Gastrocnemius medialis (tissue), 4 donors: ENCODE results near the gene GRK6. TPM values are rescaled to one million over a fixed set of nuclear protein-coding genes. Genes with fewer than 3 reads are reported as not detected.

Source experiments
- ATAC-seq, 2 donors: fragments of 150-250 bp; one replicate each; pipeline ENCODE4 v1.9.1; 2016
- DNase-seq, 2 donors: peaks; one replicate each; pipeline ENCODE4 v3.0.0-alpha.2; 2019
- H3K27ac ChIP-seq, 4 donors: fragments of 200-600 bp; sonication (generic); 1 replicate in 1 of 4; 2 replicates in 3 of 4; pipeline ENCODE4 v1.5.1; 2016 to 2018; ENCODE audit warnings: mild to moderate bottlenecking in 2 of 4, moderate library complexity in 1 of 4
- H3K27me3 ChIP-seq, 3 donors: fragments of 200-600 bp; sonication (generic) in 2 of 3; 1 replicate in 1 of 3; 2 replicates in 2 of 3; pipeline versions ENCODE4 v1.5.1 to v1.6.0; 2016 to 2019; ENCODE audit warnings: mild to moderate bottlenecking in 1 of 3, moderate library complexity in 1 of 3
- H3K36me3 ChIP-seq, 2 donors: fragments of 200-600 bp; sonication (generic) in 1 of 2; one replicate each; pipeline ENCODE4 v1.5.1; 2017 to 2018
- H3K4me1 ChIP-seq, 2 donors: fragments of 200-600 bp; sonication (generic) in 1 of 2; one replicate each; pipeline ENCODE4 v1.5.1; 2016 to 2017; ENCODE audit warnings: mild to moderate bottlenecking in 2 of 2
- H3K4me3 ChIP-seq, 4 donors: fragments of 200-600 bp; sonication (generic) in 3 of 4; 1 replicate in 1 of 4; 2 replicates in 3 of 4; pipeline ENCODE4 v1.5.1; 2016 to 2019; ENCODE audit warnings: mild to moderate bottlenecking in 2 of 4
- H3K9me3 ChIP-seq, 3 donors: fragments of 200-600 bp; sonication (generic) in 2 of 3; 1 replicate in 1 of 3; 2 replicates in 2 of 3; pipeline ENCODE4 v1.5.1; 2016 to 2019
- POLR2A ChIP-seq, 2 donors: fragments of 450-650 bp; IDR thresholded peaks; one replicate each; pipeline ENCODE4 v1.6.1; 2017; ENCODE audit warnings: antibody characterized with exemption in 2 of 2, mild to moderate bottlenecking in 2 of 2, moderate library complexity in 2 of 2
- in situ Hi-C, 4 donors: fragments of 200-750 bp; cut with MboI; loops; one replicate each; pipeline versions ENCODE4 v1.15.0 to v1.8.0; 2017; ENCODE audit warnings: low sequenced_read_pairs in 4 of 4
- intact Hi-C: fragments of 100-400 bp; cut with DNase I; formaldehyde crosslinking; loops from one replicate; pipeline ENCODE4 v1.15.1; 2023; ENCODE audit warnings: low total_unique reads
- total RNA-seq, 4 donors: library from RNA; depleted of rRNA; stranded (reverse); fragments of >200 nt; gene quantifications; one replicate each; pipeline versions ENCODE4 v1.1.0 to v1.2.3, GENCODE V29; 2016
- TF ChIP-seq, protein P1 (sequence below), 5 experiments: fragments of 450-650 bp in 3 of 5; fragments of 200-600 bp in 2 of 5; sonication (generic) in 2 of 5; IDR thresholded peaks in 4 of 5; conservative IDR thresholded peaks in 1 of 5; 1 replicate in 4 of 5; 2 replicates in 1 of 5; pipeline ENCODE4 v1.5.1; 2016 to 2019; ENCODE audit warnings: antibody characterized with exemption in 5 of 5, mild to moderate bottlenecking in 3 of 5, moderate library complexity in 3 of 5

Gene GRK6
- total RNA-seq, 4 donors from 2014 or later, result 12.7 to 40.5 (median 32.2) TPM

DNA sequence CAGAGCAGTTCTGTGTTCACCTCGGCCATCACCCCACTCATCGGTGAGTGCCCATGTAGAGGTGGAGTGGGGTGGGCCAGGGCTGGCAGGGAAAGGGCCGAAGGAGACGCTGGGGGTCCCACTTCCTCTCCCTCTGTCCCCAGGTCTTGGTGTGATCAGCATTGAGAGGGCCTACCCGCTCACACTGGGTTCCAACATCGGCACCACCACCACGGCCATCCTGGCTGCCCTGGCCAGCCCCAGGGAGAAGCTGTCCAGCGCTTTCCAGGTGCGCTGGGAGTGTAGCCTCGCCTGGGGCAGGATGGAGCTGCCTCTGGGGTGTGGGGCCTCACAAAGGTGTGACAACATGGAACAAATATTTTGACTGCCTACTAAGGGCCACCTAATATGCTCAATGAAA lies 29.7 kb upstream of the GRK6 start:
- Histone ChIP-seq H3K4me3 (no peak overlapping the region), H3K36me3 (no peaks in the 10 kb centered on the region), H3K27ac (no peak overlapping the region), H3K9me3 (no peaks in the 10 kb centered on the region), H3K4me1 (peaks cover 3 to 8% of the 10 kb centered on the region in 2 donors), H3K27me3 (peaks cover 34 to 39% (median 39%) of the 10 kb centered on the region in 3 donors)
- no peak for TF ChIP-seq POLR2A (IDR thresholded peaks at IDR 0.05)
- TF ChIP-seq, protein P1, sequence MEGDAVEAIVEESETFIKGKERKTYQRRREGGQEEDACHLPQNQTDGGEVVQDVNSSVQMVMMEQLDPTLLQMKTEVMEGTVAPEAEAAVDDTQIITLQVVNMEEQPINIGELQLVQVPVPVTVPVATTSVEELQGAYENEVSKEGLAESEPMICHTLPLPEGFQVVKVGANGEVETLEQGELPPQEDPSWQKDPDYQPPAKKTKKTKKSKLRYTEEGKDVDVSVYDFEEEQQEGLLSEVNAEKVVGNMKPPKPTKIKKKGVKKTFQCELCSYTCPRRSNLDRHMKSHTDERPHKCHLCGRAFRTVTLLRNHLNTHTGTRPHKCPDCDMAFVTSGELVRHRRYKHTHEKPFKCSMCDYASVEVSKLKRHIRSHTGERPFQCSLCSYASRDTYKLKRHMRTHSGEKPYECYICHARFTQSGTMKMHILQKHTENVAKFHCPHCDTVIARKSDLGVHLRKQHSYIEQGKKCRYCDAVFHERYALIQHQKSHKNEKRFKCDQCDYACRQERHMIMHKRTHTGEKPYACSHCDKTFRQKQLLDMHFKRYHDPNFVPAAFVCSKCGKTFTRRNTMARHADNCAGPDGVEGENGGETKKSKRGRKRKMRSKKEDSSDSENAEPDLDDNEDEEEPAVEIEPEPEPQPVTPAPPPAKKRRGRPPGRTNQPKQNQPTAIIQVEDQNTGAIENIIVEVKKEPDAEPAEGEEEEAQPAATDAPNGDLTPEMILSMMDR (IDR thresholded peaks at IDR 0.05 in 4 of 5, conservative IDR thresholded peaks at IDR 0.05 in 1 of 5), result no peak
- intact Hi-C loops (no loop called here), in situ Hi-C loops (loop anchor here in 2 of 4 donors (10.0 to 25.0 kb wide), 2 partner anchors 48 to 115 kb away; partner anchors contain the start of genes DDX41 (in 1 of the 2), DOK3 (in 1 of the 2) and PRR7 (in 1 of the 2))
- DNase-seq (no peak), ATAC-seq (no peak)

DNA sequence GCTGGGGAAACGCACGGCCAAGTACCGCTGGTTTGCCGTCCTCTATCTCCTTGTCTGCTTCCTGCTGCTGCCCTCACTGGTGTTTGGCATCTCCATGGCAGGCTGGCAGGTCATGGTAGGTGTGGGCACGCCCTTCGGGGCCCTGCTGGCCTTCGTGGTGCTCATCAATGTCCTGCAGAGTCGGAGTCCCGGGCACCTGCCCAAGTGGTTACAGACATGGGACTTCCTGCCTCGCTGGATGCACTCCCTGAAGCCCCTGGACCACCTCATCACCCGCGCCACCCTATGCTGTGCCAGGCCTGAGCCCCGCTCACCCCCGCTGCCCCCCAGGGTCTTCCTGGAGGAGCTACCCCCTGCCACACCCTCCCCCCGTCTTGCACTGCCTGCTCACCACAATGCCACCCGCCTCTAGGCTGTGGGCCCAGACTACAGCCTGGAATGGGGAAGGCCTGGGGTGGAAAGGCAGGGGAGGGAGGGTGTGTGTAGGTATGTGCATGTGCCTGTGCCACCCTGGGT lies 28.5 kb upstream of the GRK6 start:
- TF ChIP-seq POLR2A (IDR thresholded peaks at IDR 0.05), result no peak
- TF ChIP-seq, protein P1 (IDR thresholded peaks at IDR 0.05 in 4 of 5, conservative IDR thresholded peaks at IDR 0.05 in 1 of 5), result no peak
- DNase-seq, result no peak
- H3K27me3 ChIP-seq, result peaks cover 46 to 50% (median 50%) of the 10 kb centered on the region in 3 donors
- in situ Hi-C loops, result loop anchor here in 2 of 4 donors (10.0 to 25.0 kb wide), 2 partner anchors 47 to 114 kb away; partner anchors contain the start of genes DDX41 (in 1 of the 2), DOK3 (in 1 of the 2) and PRR7 (in 1 of the 2)
- no peaks in the 10 kb centered on the region for H3K36me3 ChIP-seq
- no peak overlapping the region for H3K27ac ChIP-seq
- H3K9me3 ChIP-seq, result no peaks in the 10 kb centered on the region
- peaks cover 10 to 12% of the 10 kb centered on the region in 2 donors for H3K4me1 ChIP-seq
- intact Hi-C loops, result no loop called here
- ATAC-seq, result no peak
- H3K4me3 ChIP-seq, result no peak overlapping the region

DNA sequence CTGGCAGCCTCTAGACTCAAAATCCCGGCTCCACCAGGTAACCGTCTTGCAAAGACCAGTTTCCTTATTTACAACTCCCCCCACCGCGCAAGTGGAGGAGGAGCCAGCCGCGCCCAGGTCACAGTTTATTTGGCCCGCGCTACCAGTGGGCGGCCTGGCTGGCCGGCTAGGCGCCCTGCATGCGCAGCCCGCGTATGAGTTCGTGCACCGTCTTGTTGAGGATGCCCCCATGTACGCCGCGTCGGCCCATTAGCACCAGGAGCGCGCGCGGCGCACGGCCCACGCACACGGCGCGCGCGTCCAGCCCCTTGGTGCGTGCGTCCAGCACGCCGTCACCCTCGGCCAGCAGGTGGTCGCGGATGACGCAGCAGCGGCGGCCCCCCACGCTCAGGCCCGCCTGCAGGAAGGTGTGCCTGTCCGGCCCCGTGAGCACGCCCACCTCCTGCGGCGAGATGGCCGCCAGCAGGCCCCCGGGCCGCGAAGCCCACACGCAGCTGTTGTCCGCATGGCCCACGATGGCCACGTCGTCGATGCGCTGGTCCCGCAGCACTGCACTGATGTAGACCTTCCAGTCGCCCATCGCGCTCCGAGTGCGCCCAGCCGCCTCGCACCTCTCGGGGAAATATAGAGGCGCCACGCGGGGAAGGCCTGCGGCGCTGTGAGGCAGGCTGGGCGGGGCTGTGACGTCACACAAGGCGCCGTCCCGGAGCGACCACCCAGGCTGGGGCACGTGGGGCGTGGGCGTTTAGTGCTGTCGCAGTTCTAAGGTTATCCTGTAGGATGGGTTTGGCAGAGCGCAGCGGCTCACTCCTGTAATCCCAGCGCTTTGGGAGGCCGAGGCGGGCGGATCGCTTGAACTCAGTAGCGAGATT lies 26.2 kb upstream of the GRK6 start, which contains the start of gene PFN3:
Gene PFN3 (minus strand): TSS at position 665 of the 872 bp plus-strand sequence. CDS start 85 bp downstream, at position 580.
- intact Hi-C loops, result no loop called here

DNA sequence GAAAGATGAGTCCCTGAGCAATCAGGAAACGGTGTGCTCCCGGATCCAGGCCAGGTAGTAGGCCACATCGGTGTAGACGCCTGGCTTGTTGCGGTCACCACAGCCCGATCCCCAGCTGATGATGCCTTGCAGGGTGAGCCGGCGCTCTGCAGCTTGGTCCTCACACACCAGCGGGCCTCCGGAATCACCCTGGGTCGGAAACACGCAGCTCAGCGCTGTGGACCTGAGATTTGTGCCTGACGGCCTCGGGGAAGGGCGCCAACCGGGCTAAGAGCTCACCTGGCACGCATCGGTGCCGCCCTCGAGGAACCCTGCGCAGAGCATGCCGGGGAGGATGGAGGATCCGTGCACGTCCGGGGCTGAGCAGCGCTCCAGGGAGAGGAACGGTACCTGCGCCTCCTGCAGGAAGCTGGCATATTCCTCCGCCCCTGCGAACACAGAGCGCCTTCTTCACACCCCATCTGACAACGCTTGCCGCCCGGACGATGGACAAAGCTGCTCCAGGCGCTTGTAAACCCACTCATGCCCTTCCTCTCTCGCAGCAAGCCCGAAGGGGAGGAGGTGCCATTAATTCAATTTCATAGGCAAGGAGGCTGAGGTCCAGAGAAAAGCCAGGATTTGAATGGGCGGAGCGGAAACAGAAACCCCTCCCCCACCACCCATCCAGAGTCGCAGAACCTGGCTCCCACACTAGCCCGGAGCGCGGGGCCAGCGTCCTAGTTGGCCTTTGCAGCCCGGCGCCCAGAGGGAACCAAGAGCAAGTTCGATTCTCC lies 24.0 kb upstream of the GRK6 start:
- TF ChIP-seq, protein P1 (IDR thresholded peaks at IDR 0.05 in 4 of 5, conservative IDR thresholded peaks at IDR 0.05 in 1 of 5), result peak in 2 of 5 experiments; percentile 8 to 36
- no peak for TF ChIP-seq POLR2A (IDR thresholded peaks at IDR 0.05)
- intact Hi-C loops, result no loop called here
- no peaks in the 10 kb centered on the region for H3K9me3 ChIP-seq
- H3K4me3 ChIP-seq, result peak overlapping the region in 1 of 4 donors; percentile 69
- DNase-seq (no peak), ATAC-seq (no peak)
- H3K4me1 ChIP-seq, result peaks cover 27 to 28% of the 10 kb centered on the region in 2 donors
- no peak overlapping the region for H3K27ac ChIP-seq
- in situ Hi-C loops, result loop anchor here in 2 of 4 donors (10.0 kb wide), 2 partner anchors 52 to 102 kb away; partner anchors contain the start of gene DOK3 (in 1 of the 2)
- peaks cover 62 to 66% (median 63%) of the 10 kb centered on the region in 3 donors for H3K27me3 ChIP-seq
- H3K36me3 ChIP-seq, result no peaks in the 10 kb centered on the region

More for the DNA sequence above, 26.2 kb upstream of the GRK6 start, which contains the start of gene PFN3:
- Histone ChIP-seq H3K27me3 (peaks cover 62 to 66% (median 63%) of the 10 kb centered on the region in 3 donors), H3K4me1 (peaks cover 27 to 28% of the 10 kb centered on the region in 2 donors), H3K27ac (no peak within 1 kb of the TSS), H3K36me3 (no peaks in the 10 kb centered on the region), H3K9me3 (no peaks in the 10 kb centered on the region), H3K4me3 (no peak within 1 kb of the TSS)
- DNase-seq (no peak), ATAC-seq (no peak)
- in situ Hi-C loops, result loop anchor here (10.0 to 25.0 kb wide), 4 partner anchors 45 to 112 kb away; partner anchors contain the start of genes DOK3 (in 2 of the 4), DDX41 (in 1 of the 4) and PRR7 (in 1 of the 4)
- TF ChIP-seq POLR2A (IDR thresholded peaks at IDR 0.05), result no peak
- TF ChIP-seq, protein P1 (IDR thresholded peaks at IDR 0.05 in 4 of 5, conservative IDR thresholded peaks at IDR 0.05 in 1 of 5), result no peak
